HEK293 (cell line): ENCODE data around the gene VOPP1.

ENCODE experiments used
- CTCF ChIP-seq: fragments of 450-650 bp; formaldehyde crosslinking; IDR thresholded peaks from 2 replicates; pipeline ENCODE4 v1.5.1; 2016; ENCODE audit warnings: missing biosample characterization, missing genetic modification characterization
- TCF7L2 ChIP-seq: IDR thresholded peaks from 2 replicates; pipeline ENCODE4 v1.6.1; 2011; ENCODE audit warnings: low read depth, mild to moderate bottlenecking, inconsistent platforms, low read length, moderate library complexity, borderline replicate concordance
- YY1 ChIP-seq: fragments of 450-650 bp; formaldehyde crosslinking; IDR thresholded peaks from 2 replicates; pipeline ENCODE4 v1.5.1; 2018; ENCODE audit warnings: missing biosample characterization, missing genetic modification characterization
- ZBTB49 ChIP-seq: fragments of 450-650 bp; formaldehyde crosslinking; IDR thresholded peaks from 2 replicates; pipeline ENCODE4 v1.5.1; 2016; ENCODE audit warnings: missing biosample characterization, missing genetic modification characterization, low read depth
- ZNF792 ChIP-seq: fragments of 450-650 bp; formaldehyde crosslinking; IDR thresholded peaks from 2 replicates; pipeline ENCODE4 v1.5.1; 2016; ENCODE audit warnings: missing biosample characterization, missing genetic modification characterization
- ZSCAN30 ChIP-seq: fragments of 450-650 bp; IDR thresholded peaks from 2 replicates; pipeline ENCODE4 v1.5.1; 2018; ENCODE audit warnings: missing biosample characterization, mild to moderate bottlenecking, missing genetic modification characterization, moderate library complexity

- no peak for TF ChIP-seq CTCF (tag by site-specific recombination)
- TF ChIP-seq TCF7L2, result no peak
- TF ChIP-seq YY1 (tag by site-specific recombination), result no peak
- TF ChIP-seq ZBTB49 (tag by site-specific recombination), result no peak
- TF ChIP-seq ZSCAN30, result no peak
- no peak for TF ChIP-seq ZNF792 (tag by site-specific recombination)
These were observed 39.1 kb downstream of the VOPP1 start for GRCh38 chr7:55533050-55533728.
